Neuronal stem cell (in vitro differentiated cells): ENCODE results near the gene TMEM215. TPM values are rescaled to one million over a fixed set of nuclear protein-coding genes. Genes with fewer than 3 reads are reported as not detected.

ENCODE experiments used
- DNase-seq: peaks from one replicate; pipeline ENCODE4 v3.0.0-alpha.2; 2013; ENCODE audit warnings: low spot score
- H2AFZ ChIP-seq: one replicate; pipeline ENCODE4 v1.6.1; 2013; ENCODE audit warnings: mild to moderate bottlenecking, low read length, inconsistent platforms
- H2AK5ac ChIP-seq: 2 replicates; pipeline ENCODE4 v1.6.1; 2013; ENCODE audit warnings: low read depth, mild to moderate bottlenecking, inconsistent platforms, low read length, moderate library complexity, mixed read lengths
- H2BK120ac ChIP-seq: 2 replicates; pipeline ENCODE4 v1.6.1; 2013; ENCODE audit warnings: low read depth, mild to moderate bottlenecking, inconsistent platforms, low read length, moderate library complexity, mixed read lengths
- H2BK12ac ChIP-seq: one replicate; pipeline ENCODE4 v1.6.1; 2013; ENCODE audit warnings: low read length, inconsistent platforms
- H2BK15ac ChIP-seq: 2 replicates; pipeline ENCODE4 v1.6.1; 2013; ENCODE audit warnings: mild to moderate bottlenecking, low read length, inconsistent platforms, mixed read lengths
- H2BK5ac ChIP-seq: one replicate; pipeline ENCODE4 v1.6.1; 2013; ENCODE audit warnings: inconsistent platforms, mild to moderate bottlenecking, low read length, moderate library complexity
- H3K14ac ChIP-seq: one replicate; pipeline ENCODE4 v1.6.1; 2013; ENCODE audit warnings: low read length, inconsistent platforms
- H3K18ac ChIP-seq: 2 replicates; pipeline ENCODE4 v1.6.1; 2013; ENCODE audit warnings: low read length, inconsistent platforms
- H3K23ac ChIP-seq: 2 replicates; pipeline ENCODE4 v1.6.1; 2013; ENCODE audit warnings: low read depth, mild to moderate bottlenecking, mixed read lengths, low read length, inconsistent platforms; ENCODE audit not compliant: poor library complexity
- H3K27ac ChIP-seq: replicated peaks from 3 replicates; pipeline ENCODE4 v1.5.1; 2013; ENCODE audit warnings: low read length, inconsistent platforms
- H3K27me3 ChIP-seq, 3 experiments: 2 replicates each; pipeline ENCODE4 v1.6.1; 2013; ENCODE audit warnings: low read length in 3 of 3, mild to moderate bottlenecking in 2 of 3, inconsistent platforms in 1 of 3, low read depth in 1 of 3, mixed read lengths in 1 of 3, moderate library complexity in 1 of 3; ENCODE audit not compliant: control insufficient read depth in 3 of 3, insufficient read depth in 3 of 3
- H3K36me3 ChIP-seq, 2 donors: replicated peaks in 1 of 2; 2 replicates each; pipeline ENCODE4 v1.6.1; 2013; ENCODE audit warnings: low read length in 2 of 2; ENCODE audit not compliant: control insufficient read depth in 2 of 2, insufficient read depth in 2 of 2
- H3K4ac ChIP-seq: 2 replicates; pipeline ENCODE4 v1.6.1; 2013; ENCODE audit warnings: inconsistent platforms, mild to moderate bottlenecking, low read length, moderate library complexity
- H3K4me1 ChIP-seq, 2 donors: 1 replicate in 1 of 2; 2 replicates in 1 of 2; pipeline ENCODE4 v1.6.1; 2013; ENCODE audit warnings: low read length in 2 of 2, low read depth in 1 of 2; ENCODE audit not compliant: control insufficient read depth in 2 of 2, insufficient read depth in 1 of 2
- H3K4me2 ChIP-seq: one replicate; pipeline ENCODE4 v1.6.1; 2013; ENCODE audit warnings: mild to moderate bottlenecking, low read length, inconsistent platforms; ENCODE audit not compliant: insufficient read depth, poor library complexity, severe bottlenecking
- H3K4me3 ChIP-seq, 2 donors: 2 replicates each; pipeline ENCODE4 v1.5.1; 2013; ENCODE audit warnings: low read length in 2 of 2, mild to moderate bottlenecking in 2 of 2, inconsistent platforms in 1 of 2, moderate library complexity in 1 of 2
- H3K79me1 ChIP-seq: one replicate; pipeline ENCODE4 v1.6.1; 2013; ENCODE audit warnings: low read depth, mild to moderate bottlenecking, inconsistent platforms, low read length, moderate library complexity
- H3K9ac ChIP-seq: one replicate; pipeline ENCODE4 v1.6.1; 2013; ENCODE audit warnings: mild to moderate bottlenecking, low read depth, low read length, inconsistent platforms; ENCODE audit not compliant: poor library complexity
- H3K9me3 ChIP-seq, 2 donors: replicated peaks in 1 of 2; 2 replicates each; pipeline versions ENCODE3 to v1.6.1; 2013; ENCODE audit warnings: low read length in 2 of 2, mild to moderate bottlenecking in 2 of 2, inconsistent platforms in 1 of 2, low read depth in 1 of 2, mixed read lengths in 1 of 2, moderate library complexity in 1 of 2; ENCODE audit not compliant: control insufficient read depth in 2 of 2, insufficient read depth in 1 of 2
- H4K8ac ChIP-seq: one replicate; pipeline ENCODE4 v1.6.1; 2013; ENCODE audit warnings: low read depth, mild to moderate bottlenecking, inconsistent platforms, low read length, moderate library complexity
- H4K91ac ChIP-seq: one replicate; pipeline ENCODE4 v1.6.1; 2013; ENCODE audit warnings: low read length, low read depth, mild to moderate bottlenecking, inconsistent platforms; ENCODE audit not compliant: poor library complexity
- WGBS, 2 donors: extraction: QIAGEN DNeasy Blood & Tissue Kit; methylation state at CpG; one replicate each; pipeline ENCODE4 v1.1.7; 2013; ENCODE audit warnings: missing lambda C conversion rate in 2 of 2, mixed read lengths in 1 of 2; ENCODE audit not compliant: insufficient read length in 2 of 2, insufficient replicate concordance in 1 of 2; ENCODE audit errors: extremely low coverage in 2 of 2; 5-methylcytosine and 5-hydroxymethylcytosine counted together
- polyA plus RNA-seq, 2 experiments: library from polyadenylated mRNA; stranded (reverse); fragments of 200-250 nt; gene quantifications; one replicate each; pipeline ENCODE4 v1.2.3, GENCODE V29; 2013

The TMEM215 gene, protein sequence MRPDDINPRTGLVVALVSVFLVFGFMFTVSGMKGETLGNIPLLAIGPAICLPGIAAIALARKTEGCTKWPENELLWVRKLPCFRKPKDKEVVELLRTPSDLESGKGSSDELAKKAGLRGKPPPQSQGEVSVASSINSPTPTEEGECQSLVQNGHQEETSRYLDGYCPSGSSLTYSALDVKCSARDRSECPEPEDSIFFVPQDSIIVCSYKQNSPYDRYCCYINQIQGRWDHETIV
- 0.01 TPM for polyA plus RNA-seq (2013, experiment 1 of 2)
- polyA plus RNA-seq (2013, experiment 2 of 2) = 0.01 TPM

DNA sequence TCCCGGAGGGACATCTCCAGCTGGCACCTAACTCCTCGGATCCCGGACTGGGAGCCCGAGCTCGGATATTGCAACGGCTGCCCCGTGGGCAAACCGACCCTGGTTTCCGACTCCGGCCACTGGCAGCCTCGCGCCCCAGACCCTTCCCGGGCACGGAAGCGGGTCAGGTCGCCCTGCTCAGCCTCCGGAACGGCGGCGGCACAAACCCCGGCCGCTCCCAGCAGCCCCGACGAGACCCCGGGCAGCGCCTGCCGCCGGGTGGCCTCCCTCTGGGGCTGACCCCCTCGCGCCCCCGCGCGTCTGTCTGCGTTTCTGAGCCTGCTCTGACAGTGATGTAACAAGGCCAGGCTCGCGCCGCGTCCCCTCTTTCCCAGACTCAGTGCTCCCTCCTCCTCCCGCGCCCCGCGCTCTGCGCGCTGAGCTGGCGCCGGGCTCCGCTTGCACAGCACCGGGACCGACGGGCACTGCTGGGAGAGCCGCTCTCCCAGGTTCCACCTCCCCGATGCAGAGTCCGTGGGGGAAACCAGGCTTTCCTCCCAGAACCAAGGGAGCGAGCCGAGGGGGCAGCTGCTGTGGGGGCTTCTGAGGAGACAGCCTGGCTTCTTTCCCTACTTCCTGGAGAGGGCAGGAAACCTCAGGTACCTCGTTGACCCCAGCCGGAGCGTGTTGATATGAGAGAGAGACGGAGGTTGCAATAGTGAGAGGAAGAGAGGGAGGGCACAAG, at the start of gene TMEM215:
TMEM215 (plus strand) TSS at position 373 of the 724 bp plus-strand sequence. CDS start 644 bp downstream, outside the sequence.
- DNase-seq = peak; percentile 69
- Histone ChIP-seq H2BK12ac (no peak within 1 kb of the TSS), H4K91ac (no peak within 1 kb of the TSS), H3K4me2 (peak within 1 kb of the TSS; percentile 86), H3K23ac (peak within 1 kb of the TSS; percentile 52), H3K18ac (peak within 1 kb of the TSS; percentile 82), H3K9me3 (no peaks in the 10 kb centered on the region), H3K36me3 (no peaks in the 10 kb centered on the region), H4K8ac (no peak within 1 kb of the TSS), H3K27ac (no peak within 1 kb of the TSS), H3K14ac (peak within 1 kb of the TSS; percentile 31), H3K27me3 (peaks cover 2 to 70% (median 44%) of the 10 kb centered on the region in 3 experiments), H3K79me1 (no peaks in the 10 kb centered on the region), H2BK5ac (no peak within 1 kb of the TSS), H3K4me1 (peaks cover 0 to 4% of the 10 kb centered on the region in 2 donors), H2BK15ac (no peak within 1 kb of the TSS), H3K9ac (peak within 1 kb of the TSS; percentile 6), H2BK120ac (no peak within 1 kb of the TSS), H2AFZ (peak within 1 kb of the TSS; percentile 87), H3K4ac (no peak within 1 kb of the TSS), H2AK5ac (no peak within 1 kb of the TSS), H3K4me3 (peak within 1 kb of the TSS; percentile 14 to 79)
- no CpG with 5 or more reads among the region's 59 CpGs for WGBS, 2 donors

DNA sequence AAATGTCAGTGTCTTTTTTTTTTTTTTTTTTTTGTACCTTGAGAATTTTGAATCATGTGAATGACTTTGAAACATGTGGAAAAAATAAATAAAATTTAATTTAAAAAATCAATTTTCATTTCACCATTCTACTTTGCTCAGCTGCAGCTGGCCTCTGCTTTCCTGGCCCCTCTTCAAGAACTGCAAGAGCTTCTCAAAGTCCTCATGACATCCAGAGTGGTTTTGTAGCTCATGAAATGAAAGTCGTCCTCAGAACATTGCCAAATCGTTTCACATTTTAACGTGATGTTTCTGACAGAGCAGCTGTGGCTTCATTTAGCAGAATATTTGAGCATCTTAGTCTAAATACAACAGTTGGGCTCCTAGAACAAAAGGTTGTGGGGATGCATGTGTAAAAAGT, 47.9 kb upstream of the TMEM215 start:
- H3K9ac ChIP-seq = no peak overlapping the region
- no peak overlapping the region for H2BK120ac ChIP-seq
- no peak overlapping the region for H4K8ac ChIP-seq
- H3K18ac ChIP-seq = no peak overlapping the region
- WGBS, 2 donors = no CpG with 5 or more reads among the region's 3 CpGs
- H3K4ac ChIP-seq = no peak overlapping the region
- H3K4me3 ChIP-seq = no peak overlapping the region
- DNase-seq = no peak
- no peak overlapping the region for H2BK12ac ChIP-seq
- H4K91ac ChIP-seq = no peak overlapping the region
- H2AFZ ChIP-seq = no peak overlapping the region
- H3K9me3 ChIP-seq = no peaks in the 10 kb centered on the region
- no peaks in the 10 kb centered on the region for H3K79me1 ChIP-seq
- H2BK5ac ChIP-seq = no peak overlapping the region
- H3K36me3 ChIP-seq = no peaks in the 10 kb centered on the region
- no peak overlapping the region for H2BK15ac ChIP-seq
- no peak overlapping the region for H3K14ac ChIP-seq
- no peaks in the 10 kb centered on the region for H3K27me3 ChIP-seq
- H3K27ac ChIP-seq = no peak overlapping the region
- no peak overlapping the region for H3K23ac ChIP-seq
- no peak overlapping the region for H3K4me2 ChIP-seq
- H2AK5ac ChIP-seq = no peak overlapping the region
- H3K4me1 ChIP-seq = no peaks in the 10 kb centered on the region

DNA sequence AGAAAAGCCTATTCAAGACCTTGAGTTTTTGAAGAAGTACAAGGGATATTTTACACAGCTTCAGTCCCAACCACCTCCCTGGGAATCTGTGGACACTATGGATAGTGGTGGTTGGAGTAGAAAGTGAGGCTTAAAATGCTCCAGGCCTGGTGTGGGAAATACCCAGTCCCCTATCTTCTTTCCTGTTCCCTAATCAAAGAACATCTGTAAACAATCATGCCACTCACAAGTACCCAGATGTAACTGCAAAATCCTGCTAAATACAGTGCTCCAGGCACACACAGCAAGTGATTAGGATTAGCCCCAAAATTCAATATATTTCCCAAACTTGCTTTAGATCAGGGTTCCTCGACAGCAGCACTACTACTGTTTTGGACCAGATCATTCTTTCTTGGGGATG, 46.0 kb upstream of the TMEM215 start:
- Histone ChIP-seq H3K4me3 (no peak overlapping the region), H3K4ac (no peak overlapping the region), H3K27me3 (no peaks in the 10 kb centered on the region), H2BK5ac (no peak overlapping the region), H3K4me2 (no peak overlapping the region), H3K9ac (no peak overlapping the region), H2AK5ac (no peak overlapping the region), H3K4me1 (no peaks in the 10 kb centered on the region), H2BK15ac (no peak overlapping the region), H3K27ac (no peak overlapping the region), H4K8ac (no peak overlapping the region), H2BK12ac (no peak overlapping the region), H3K9me3 (no peaks in the 10 kb centered on the region), H3K14ac (no peak overlapping the region), H3K36me3 (no peaks in the 10 kb centered on the region), H3K23ac (no peak overlapping the region), H2BK120ac (no peak overlapping the region), H3K18ac (no peak overlapping the region), H2AFZ (no peak overlapping the region), H4K91ac (no peak overlapping the region), H3K79me1 (no peaks in the 10 kb centered on the region)
- no peak for DNase-seq
- no CpG with 5 or more reads among the region's 1 CpG for WGBS, 2 donors

DNA sequence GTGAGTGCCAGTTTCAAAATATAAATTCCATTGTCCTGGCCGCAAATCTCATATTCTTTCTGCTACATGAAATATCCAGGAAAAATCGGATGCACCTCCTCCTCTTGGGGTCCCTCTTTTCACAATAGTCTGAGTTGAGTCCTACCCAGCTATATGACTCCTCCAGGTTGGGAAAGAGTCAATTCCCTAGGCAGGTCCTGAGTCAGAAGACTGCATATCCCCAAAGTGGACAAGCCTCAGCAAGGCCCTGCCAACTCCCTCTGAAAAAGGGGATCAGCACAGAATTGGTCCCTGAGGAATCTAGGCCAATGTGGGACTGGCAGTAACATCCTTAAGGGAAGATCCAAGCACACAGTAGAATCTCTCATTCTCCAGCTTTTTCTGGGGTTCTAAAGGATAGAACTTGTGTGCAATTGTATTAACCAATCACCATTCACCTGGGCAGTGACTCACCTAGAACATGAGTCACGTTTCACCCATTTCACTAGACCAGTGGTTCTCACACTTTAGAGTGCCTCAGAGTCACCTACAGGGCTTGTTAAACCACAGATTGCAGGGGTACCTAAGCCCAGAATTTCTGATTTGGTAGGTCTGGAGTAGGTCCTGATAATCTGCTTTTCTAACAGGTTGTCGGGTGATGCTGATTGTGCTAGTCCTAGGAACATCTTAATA, 44.7 kb upstream of the TMEM215 start:
- no peak overlapping the region for H3K4me2 ChIP-seq
- no peaks in the 10 kb centered on the region for H3K27me3 ChIP-seq
- no peak overlapping the region for H3K4me3 ChIP-seq
- H3K14ac ChIP-seq = peak overlapping the region; percentile 42
- no peak overlapping the region for H2BK120ac ChIP-seq
- H3K9ac ChIP-seq = no peak overlapping the region
- no peak overlapping the region for H2AFZ ChIP-seq
- no peaks in the 10 kb centered on the region for H3K36me3 ChIP-seq
- no peak overlapping the region for H3K18ac ChIP-seq
- no peak overlapping the region for H4K8ac ChIP-seq
- no peaks in the 10 kb centered on the region for H3K79me1 ChIP-seq
- H3K23ac ChIP-seq = no peak overlapping the region
- no peak overlapping the region for H2BK5ac ChIP-seq
- H3K4me1 ChIP-seq = no peaks in the 10 kb centered on the region
- no CpG with 5 or more reads among the region's 4 CpGs for WGBS, 2 donors
- H2AK5ac ChIP-seq = no peak overlapping the region
- no peak overlapping the region for H2BK15ac ChIP-seq
- no peaks in the 10 kb centered on the region for H3K9me3 ChIP-seq
- DNase-seq = no peak
- H2BK12ac ChIP-seq = no peak overlapping the region
- H4K91ac ChIP-seq = no peak overlapping the region
- no peak overlapping the region for H3K4ac ChIP-seq
- no peak overlapping the region for H3K27ac ChIP-seq
